ENCODE results near the gene P4HA1. TPM values are rescaled to one million over a fixed set of nuclear protein-coding genes. Genes with fewer than 3 reads are reported as not detected.

P4HA1 gene
- total and polyA plus RNA-seq, 7 experiments from 2014 or later, result 10.5 to 74.7 (median 14.7) TPM

GRCh38 chr10:72981028-72981881 is 115.4 kb downstream of the P4HA1 start:
- ATAC-seq (no peak), DNase-seq (no peak)
- CTCF ChIA-PET, result no interaction called here
- intact Hi-C loops (cut with micrococcal nuclease), result no loop called here
- Mint-ChIP-seq H3K27me3 (peaks cover 0 to 45% (median 14%) of the 10 kb centered on the region in 5 donors), H3K4me1 (no peaks in the 10 kb centered on the region), H3K9me3 (peaks cover 11 to 67% (median 49%) of the 10 kb centered on the region in 11 donors), H3K27ac (no peak overlapping the region), H3K4me3 (no peak overlapping the region), H3K36me3 (peaks cover 11 to 31% (median 16%) of the 10 kb centered on the region in 5 donors)
- POLR2A ChIA-PET, result no interaction called here
- Histone ChIP-seq H3K27ac (ENCODE audit: low read depth, low read length) (no peak overlapping the region), H3K36me3 (ENCODE audit: control insufficient read depth in 2 of 3, insufficient read depth in 3 of 3, low read length in 3 of 3) (no peaks in the 10 kb centered on the region), H3K27me3 (ENCODE audit: control insufficient read depth in 2 of 2, insufficient read depth in 2 of 2, low read length in 2 of 2) (no peaks in the 10 kb centered on the region), H3K9me3 (ENCODE audit: control insufficient read depth in 2 of 3, low read length in 3 of 3) (peaks cover 0 to 27% (median 0%) of the 10 kb centered on the region in 3 experiments), H3K4me3 (ENCODE audit: low read length) (no peak overlapping the region), H3K4me1 (ENCODE audit: control insufficient read depth in 2 of 2, insufficient read depth in 2 of 2, low read length in 2 of 2) (no peaks in the 10 kb centered on the region)

DNA sequence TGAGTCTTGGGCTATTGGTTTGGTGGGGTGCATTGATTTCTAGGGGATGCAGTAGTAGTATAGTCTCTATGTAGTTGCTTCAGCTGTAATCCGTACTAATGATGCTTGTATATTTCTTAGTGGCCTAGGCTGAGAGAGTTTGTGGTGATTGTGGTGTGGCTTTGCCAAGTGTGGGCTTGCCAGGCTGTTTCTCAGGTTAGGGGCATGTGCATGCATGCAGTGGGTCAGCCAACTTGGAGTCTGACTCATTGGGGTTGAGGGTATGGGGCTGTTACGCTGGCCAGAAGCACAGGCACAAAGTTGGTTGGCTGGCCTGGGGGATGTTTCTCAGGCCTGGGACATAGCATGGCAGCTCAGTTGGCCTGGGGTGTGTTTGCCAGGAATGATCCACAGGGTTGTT is 116.3 kb downstream of the P4HA1 start:
- peaks cover 13 to 76% (median 54%) of the 10 kb centered on the region in 11 donors for H3K9me3 Mint-ChIP-seq
- Histone ChIP-seq H3K36me3 (ENCODE audit: control insufficient read depth in 2 of 3, insufficient read depth in 3 of 3, low read length in 3 of 3) (no peaks in the 10 kb centered on the region), H3K27ac (ENCODE audit: low read depth, low read length) (no peak overlapping the region), H3K4me1 (ENCODE audit: control insufficient read depth in 2 of 2, insufficient read depth in 2 of 2, low read length in 2 of 2) (no peaks in the 10 kb centered on the region), H3K4me3 (ENCODE audit: low read length) (no peak overlapping the region), H3K27me3 (ENCODE audit: control insufficient read depth in 2 of 2, insufficient read depth in 2 of 2, low read length in 2 of 2) (no peaks in the 10 kb centered on the region), H3K9me3 (ENCODE audit: control insufficient read depth in 2 of 3, low read length in 3 of 3) (peaks cover 0 to 27% (median 0%) of the 10 kb centered on the region in 3 experiments)
- ChIA-PET POLR2A (no interaction called here), CTCF (no interaction called here)
- H3K27ac Mint-ChIP-seq, result no peak overlapping the region
- DNase-seq (no peak), ATAC-seq (no peak)
- peaks cover 11 to 31% (median 16%) of the 10 kb centered on the region in 5 donors for H3K36me3 Mint-ChIP-seq
- H3K27me3 Mint-ChIP-seq, result peaks cover 0 to 53% (median 16%) of the 10 kb centered on the region in 5 donors
- intact Hi-C loops (cut with micrococcal nuclease), result no loop called here
- no peaks in the 10 kb centered on the region for H3K4me1 Mint-ChIP-seq
- no peak overlapping the region for H3K4me3 Mint-ChIP-seq

- H3K27me3 Mint-ChIP-seq, result peaks cover 2 to 59% (median 23%) of the 10 kb centered on the region in 5 donors
- CTCF ChIA-PET, result no interaction called here
These were observed 117.0 kb downstream of the P4HA1 start for GRCh38 chr10:72979709-72980108.

GRCh38 chr10:72976886-72977285 is 119.8 kb downstream of the P4HA1 start:
- H3K27me3 ChIP-seq (ENCODE audit: control insufficient read depth in 2 of 2, insufficient read depth in 2 of 2, low read length in 2 of 2), result no peaks in the 10 kb centered on the region
- H3K27me3 Mint-ChIP-seq, result peaks cover 8 to 55% (median 26%) of the 10 kb centered on the region in 5 donors
- H3K4me3 Mint-ChIP-seq, result no peak overlapping the region
- H3K27ac Mint-ChIP-seq, result no peak overlapping the region
- H3K36me3 ChIP-seq (ENCODE audit: control insufficient read depth in 2 of 3, insufficient read depth in 3 of 3, low read length in 3 of 3), result no peaks in the 10 kb centered on the region
- H3K4me1 ChIP-seq (ENCODE audit: control insufficient read depth in 2 of 2, insufficient read depth in 2 of 2, low read length in 2 of 2), result no peaks in the 10 kb centered on the region
- intact Hi-C loops (cut with micrococcal nuclease), result no loop called here
- H3K9me3 Mint-ChIP-seq, result peaks cover 19 to 74% (median 49%) of the 10 kb centered on the region in 11 donors
- no peaks in the 10 kb centered on the region for H3K4me1 Mint-ChIP-seq
- ATAC-seq (no peak), DNase-seq (no peak)
- ChIA-PET POLR2A (no interaction called here), CTCF (no interaction called here)
- H3K4me3 ChIP-seq (ENCODE audit: low read length), result no peak overlapping the region
- peaks cover 11 to 31% (median 12%) of the 10 kb centered on the region in 5 donors for H3K36me3 Mint-ChIP-seq
- H3K9me3 ChIP-seq (ENCODE audit: control insufficient read depth in 2 of 3, low read length in 3 of 3), result peaks cover 0 to 21% (median 0%) of the 10 kb centered on the region in 3 experiments
- H3K27ac ChIP-seq (ENCODE audit: low read depth, low read length), result no peak overlapping the region

More at GRCh38 chr10:72979709-72980108, 117.0 kb downstream of the P4HA1 start:
- Histone ChIP-seq H3K27me3 (ENCODE audit: control insufficient read depth in 2 of 2, insufficient read depth in 2 of 2, low read length in 2 of 2) (no peaks in the 10 kb centered on the region), H3K4me3 (ENCODE audit: low read length) (no peak overlapping the region), H3K27ac (ENCODE audit: low read depth, low read length) (no peak overlapping the region), H3K9me3 (ENCODE audit: control insufficient read depth in 2 of 3, low read length in 3 of 3) (peaks cover 0 to 27% (median 0%) of the 10 kb centered on the region in 3 experiments), H3K4me1 (ENCODE audit: control insufficient read depth in 2 of 2, insufficient read depth in 2 of 2, low read length in 2 of 2) (no peaks in the 10 kb centered on the region), H3K36me3 (ENCODE audit: control insufficient read depth in 2 of 3, insufficient read depth in 3 of 3, low read length in 3 of 3) (no peaks in the 10 kb centered on the region)
- Mint-ChIP-seq H3K4me3 (no peak overlapping the region), H3K36me3 (peaks cover 11 to 31% (median 16%) of the 10 kb centered on the region in 5 donors), H3K9me3 (peaks cover 17 to 82% (median 58%) of the 10 kb centered on the region in 11 donors), H3K27ac (no peak overlapping the region), H3K4me1 (no peaks in the 10 kb centered on the region)
- no peak for DNase-seq
- intact Hi-C loops (cut with micrococcal nuclease), result no loop called here
- POLR2A ChIA-PET, result interaction anchor here (0.8 kb wide), 1 partner anchor 26 kb away, joined by 3 read pairs; no protein-coding TSS in a partner anchor
- no peak for ATAC-seq

Other genes starting within 250 kb of the P4HA1 start
- gene OIT3, start 203.1 kb downstream of the P4HA1 start, total RNA-seq, result under 1 TPM in 1 of 5 experiments, not detected in 4; 0.49 TPM
- gene OIT3, start 203.1 kb downstream of the P4HA1 start, polyA plus RNA-seq, result not detected
- gene PLA2G12B, start 142.1 kb downstream of the P4HA1 start, total RNA-seq, result not detected
- not detected for gene PLA2G12B, start 142.1 kb downstream of the P4HA1 start, polyA plus RNA-seq
- 1 to 10 TPM; 1.2 to 3.5 (median 1.5) TPM for gene NUDT13, start 13.6 kb upstream of the P4HA1 start, total RNA-seq
- gene NUDT13, start 13.6 kb upstream of the P4HA1 start, polyA plus RNA-seq, result 1 to 10 TPM; 1.3 to 1.5 TPM
- 10 to 100 TPM; 30.2 to 42.7 (median 33.1) TPM for gene ECD, start 71.1 kb upstream of the P4HA1 start, total RNA-seq
- 10 to 100 TPM; 31.9 to 33.1 TPM for gene ECD, start 71.1 kb upstream of the P4HA1 start, polyA plus RNA-seq
- gene FAM149B1, start 71.3 kb upstream of the P4HA1 start, total RNA-seq, result 10 to 100 TPM; 13.7 to 21.0 (median 16.3) TPM
- 1 to 10 TPM; 4.6 to 5.1 TPM for gene FAM149B1, start 71.3 kb upstream of the P4HA1 start, polyA plus RNA-seq
- gene DNAJC9, start 150.4 kb upstream of the P4HA1 start, total RNA-seq, result 10 to 100 TPM; 14.5 to 47.7 (median 26.8) TPM
- 10 to 100 TPM; 31.2 to 33.8 TPM for gene DNAJC9, start 150.4 kb upstream of the P4HA1 start, polyA plus RNA-seq
- gene MRPS16, start 155.8 kb upstream of the P4HA1 start, total RNA-seq, result 10 to 100 TPM; 29.6 to 99.9 (median 47.6) TPM
- gene MRPS16, start 155.8 kb upstream of the P4HA1 start, polyA plus RNA-seq, result 100 to 1,000 TPM in 1 of 2 donors, 10 to 100 TPM in 1; 76.1 to 104 TPM

Data from naive thymus-derived CD4-positive, alpha-beta T cell (primary cell).